NCI-H2196 (cell line): ENCODE data around the gene TTC33.
"Not testable (repeated sequence)": the region's sequence is repeated elsewhere in the genome, so short reads cannot be mapped to it uniquely, and the experiment has no call there.

Experiments used
- DNase-seq: peaks from one replicate; lab custom pipeline; 2025; ENCODE audit not compliant: unreplicated experiment; lab: John Stamatoyannopoulos, UW

Gene TTC33

GRCh38 chr5:40618926-40619325 is 136.8 kb downstream of the TTC33 start:
- DNase-seq, result no peak

DNA sequence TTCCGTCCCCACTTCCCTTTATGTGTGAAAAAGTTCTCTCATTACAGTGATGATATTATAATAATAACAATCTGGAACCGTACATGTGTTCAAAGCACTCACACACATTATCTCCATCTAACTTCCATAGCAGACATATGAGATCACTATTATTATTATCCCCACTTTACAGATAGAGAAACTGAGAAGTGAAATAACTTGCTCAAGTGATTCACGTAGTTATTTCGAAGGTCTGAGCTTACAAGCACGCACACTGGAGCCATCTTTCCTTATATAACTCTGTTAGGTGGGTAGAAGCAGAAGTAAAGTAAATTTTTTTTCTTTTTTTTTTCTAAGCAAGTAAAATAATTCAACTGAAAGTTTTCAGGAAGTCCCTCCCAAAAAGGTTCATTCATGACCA is 139.0 kb downstream of the TTC33 start:
- DNase-seq, result no peak

DNA sequence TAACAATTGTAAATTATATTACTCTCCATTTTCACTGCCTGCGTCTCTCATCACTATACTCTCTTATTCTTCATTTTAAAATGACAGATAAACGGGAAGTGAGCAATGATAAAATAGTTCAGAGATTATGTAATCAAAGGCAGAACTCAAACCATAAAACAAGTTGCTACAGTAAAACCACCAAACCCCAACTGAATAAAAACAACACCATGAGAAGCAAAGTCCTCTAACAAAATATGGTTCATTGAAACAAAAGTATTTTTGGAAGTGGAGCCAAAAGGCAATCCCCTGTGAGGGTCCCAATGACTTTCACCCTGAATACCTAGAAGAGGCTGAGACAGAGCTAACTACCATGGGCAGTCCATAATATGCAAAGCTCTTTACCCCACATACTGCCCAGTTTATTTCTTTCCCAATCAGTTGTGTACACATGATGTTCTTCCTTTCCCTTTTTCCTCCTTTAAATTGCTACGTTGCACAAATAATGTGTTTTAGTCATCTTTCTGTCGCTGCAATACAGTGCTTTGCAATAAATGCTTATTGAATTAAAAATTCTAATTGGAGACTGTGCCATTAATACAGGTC is 140.1 kb downstream of the TTC33 start:
- DNase-seq, result no peak

DNA sequence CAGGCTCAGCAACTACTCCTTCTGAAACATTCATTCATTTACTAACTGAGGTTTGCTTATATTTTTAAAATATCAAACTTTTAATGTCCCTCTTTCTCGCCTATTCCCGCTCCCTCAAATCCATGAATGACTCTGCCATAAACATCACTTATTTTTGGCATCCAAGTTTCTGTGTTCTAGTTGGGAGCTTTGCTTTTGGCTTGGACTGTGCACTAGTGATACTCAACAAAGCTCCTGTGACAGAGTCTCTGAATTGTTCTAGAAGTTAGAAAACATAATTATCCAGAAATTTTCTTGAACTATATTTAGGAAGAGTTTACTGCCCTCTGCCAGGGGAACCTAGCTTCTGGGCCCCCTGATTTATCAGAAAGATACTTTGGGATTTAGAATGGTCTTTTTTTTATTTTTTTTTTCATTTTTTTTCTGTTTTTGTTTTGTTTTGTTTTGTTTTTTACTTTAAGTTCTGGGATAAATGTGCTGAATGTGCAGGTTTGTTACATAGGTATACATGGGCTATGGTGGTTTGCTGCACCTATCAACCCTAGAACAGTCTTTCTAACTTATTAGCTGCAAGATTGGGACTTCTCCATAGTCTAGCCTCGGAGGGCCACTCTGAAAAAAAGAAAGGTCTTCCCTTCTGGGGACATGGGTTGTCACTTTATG is 140.7 kb downstream of the TTC33 start:
- no peak for DNase-seq

- DNase-seq, result no peak
Observed at GRCh38 chr5:40614466-40614865, 141.3 kb downstream of the TTC33 start.

GRCh38 chr5:40607202-40607601 is 148.6 kb downstream of the TTC33 start:
- no peak for DNase-seq

DNA sequence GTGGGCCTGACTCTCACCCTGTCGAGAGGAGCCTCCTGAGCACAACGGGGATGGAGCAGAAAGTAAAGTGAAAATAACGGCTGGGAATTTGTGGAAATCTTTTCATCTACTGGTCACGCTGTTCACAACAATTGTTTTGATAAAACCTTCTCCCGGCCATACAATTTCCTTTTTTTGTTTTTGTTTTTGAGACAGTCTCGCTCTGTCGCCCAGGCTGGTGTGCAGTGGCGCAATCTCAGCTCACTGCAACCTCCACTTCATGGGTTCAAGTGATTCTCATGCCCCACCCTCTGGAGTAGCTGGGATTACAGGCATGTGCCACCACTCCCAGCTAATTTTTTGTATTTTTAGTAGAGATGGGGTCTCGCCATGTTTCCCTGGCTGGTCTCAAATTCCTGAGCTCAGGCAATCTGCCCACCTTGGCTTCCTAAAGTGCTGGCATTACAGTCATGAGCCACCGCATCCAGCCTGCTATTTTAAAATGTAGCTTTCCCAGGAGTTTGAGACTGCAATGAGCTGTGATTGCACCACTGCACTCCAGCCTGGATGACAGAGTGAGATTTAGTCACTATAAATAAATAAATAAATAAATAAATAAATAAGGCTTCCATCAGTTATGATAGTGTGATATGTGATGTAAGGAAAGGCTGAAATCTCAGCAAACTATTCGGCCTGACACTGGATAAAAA is 149.5 kb downstream of the TTC33 start:
- DNase-seq, result no peak

- no peak for DNase-seq
Observed at GRCh38 chr5:40605295-40605958, 150.3 kb downstream of the TTC33 start.

DNA sequence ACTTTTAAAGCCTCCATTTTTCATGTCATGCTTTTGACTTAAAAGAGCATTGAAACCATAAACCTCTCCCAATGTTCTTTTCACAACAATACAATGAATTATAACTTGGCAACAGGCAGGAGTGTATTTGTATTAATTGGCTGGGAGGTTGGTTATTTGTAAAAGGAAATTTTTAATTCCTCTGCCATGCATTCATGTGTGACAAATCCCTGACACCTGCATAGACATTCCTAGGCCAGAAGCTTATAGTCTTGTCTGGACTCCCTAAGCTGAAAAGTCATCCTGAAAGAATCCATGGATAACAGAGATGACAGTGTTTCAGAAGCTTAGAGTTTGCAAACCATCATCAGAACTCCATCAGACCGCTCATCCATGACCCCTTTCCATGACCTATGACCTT is 152.4 kb downstream of the TTC33 start:
- DNase-seq, result no peak

GRCh38 chr5:40601198-40601868 is 154.4 kb downstream of the TTC33 start:
- no peak for DNase-seq

- no peak for DNase-seq
Observed at GRCh38 chr5:40600383-40600782, 155.4 kb downstream of the TTC33 start.

GRCh38 chr5:40599676-40600075 is 156.1 kb downstream of the TTC33 start:
- no peak for DNase-seq

DNA sequence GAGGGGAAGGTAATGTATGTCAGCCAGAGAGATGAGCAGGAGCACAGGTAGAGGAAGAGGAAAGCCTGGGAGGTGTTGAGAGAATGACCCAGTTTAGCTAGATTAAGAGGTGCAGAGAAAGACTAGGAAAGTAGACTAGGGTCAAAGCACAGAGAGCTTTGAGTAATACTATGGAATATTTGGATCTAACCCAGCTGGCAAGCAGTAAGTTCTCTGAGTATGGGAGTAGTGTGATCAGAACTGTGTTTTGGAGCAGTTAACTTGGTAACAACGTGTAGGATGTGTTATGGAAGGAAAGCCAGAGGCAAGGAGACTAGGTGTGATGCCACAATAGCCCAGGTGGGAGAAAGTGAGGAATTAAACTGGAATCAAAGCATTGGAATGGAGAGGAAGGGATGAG is 160.9 kb downstream of the TTC33 start:
- no peak for DNase-seq

DNA sequence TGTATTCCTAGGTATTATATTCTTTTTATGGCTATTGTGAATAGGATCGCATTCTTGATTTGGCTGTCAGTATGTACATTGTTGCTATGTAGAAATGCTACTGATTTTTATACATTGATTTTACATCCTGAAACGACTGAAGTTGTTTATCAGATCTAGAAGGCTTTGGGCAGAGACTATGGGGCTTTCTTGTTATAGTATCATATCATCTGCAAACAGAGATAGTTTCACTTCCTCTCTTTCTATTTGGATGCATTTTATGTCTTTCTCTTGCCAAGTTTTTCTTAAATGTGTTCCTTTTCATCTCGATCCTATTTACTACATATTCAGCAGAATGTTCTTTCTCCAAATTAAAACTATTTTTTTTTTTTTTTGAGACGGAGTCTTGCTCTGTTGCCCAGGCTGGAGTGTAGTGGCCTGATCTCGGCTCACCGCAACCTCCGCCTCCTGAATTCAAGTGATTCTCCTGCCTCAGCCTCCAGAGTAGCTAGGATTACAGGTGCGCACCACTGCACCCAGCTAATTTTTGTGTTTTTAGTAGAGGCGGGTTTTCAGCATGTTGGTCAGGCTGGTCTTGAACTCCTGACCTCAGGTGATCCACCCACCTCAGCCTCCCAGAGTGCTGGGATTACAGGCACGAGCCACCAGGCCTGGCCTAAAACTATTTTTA is 163.9 kb downstream of the TTC33 start:
- not testable (repeated sequence) for DNase-seq

GRCh38 chr5:40587376-40587775 is 168.4 kb downstream of the TTC33 start:
- no peak for DNase-seq

GRCh38 chr5:40585537-40586267 is 170.1 kb downstream of the TTC33 start:
- no peak for DNase-seq

DNA sequence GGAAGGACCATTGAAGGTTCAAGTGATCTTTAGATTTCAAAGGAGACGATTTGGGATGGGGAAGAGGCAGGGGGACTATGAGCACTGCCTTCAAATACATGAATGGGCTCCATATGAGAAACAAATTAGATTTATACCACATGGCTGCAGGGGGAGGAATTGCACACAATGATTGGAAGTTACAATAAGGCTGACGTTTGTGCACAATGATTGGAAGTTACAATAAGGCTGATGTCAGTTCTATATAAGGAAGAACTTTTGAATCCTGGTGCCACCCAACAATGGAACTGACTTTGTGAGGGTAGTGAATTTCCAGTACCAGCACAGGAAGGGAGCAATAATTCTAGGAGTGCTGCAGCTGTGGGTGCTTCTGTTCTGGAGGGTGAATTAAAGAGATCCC is 171.7 kb downstream of the TTC33 start:
- no peak for DNase-seq

DNA sequence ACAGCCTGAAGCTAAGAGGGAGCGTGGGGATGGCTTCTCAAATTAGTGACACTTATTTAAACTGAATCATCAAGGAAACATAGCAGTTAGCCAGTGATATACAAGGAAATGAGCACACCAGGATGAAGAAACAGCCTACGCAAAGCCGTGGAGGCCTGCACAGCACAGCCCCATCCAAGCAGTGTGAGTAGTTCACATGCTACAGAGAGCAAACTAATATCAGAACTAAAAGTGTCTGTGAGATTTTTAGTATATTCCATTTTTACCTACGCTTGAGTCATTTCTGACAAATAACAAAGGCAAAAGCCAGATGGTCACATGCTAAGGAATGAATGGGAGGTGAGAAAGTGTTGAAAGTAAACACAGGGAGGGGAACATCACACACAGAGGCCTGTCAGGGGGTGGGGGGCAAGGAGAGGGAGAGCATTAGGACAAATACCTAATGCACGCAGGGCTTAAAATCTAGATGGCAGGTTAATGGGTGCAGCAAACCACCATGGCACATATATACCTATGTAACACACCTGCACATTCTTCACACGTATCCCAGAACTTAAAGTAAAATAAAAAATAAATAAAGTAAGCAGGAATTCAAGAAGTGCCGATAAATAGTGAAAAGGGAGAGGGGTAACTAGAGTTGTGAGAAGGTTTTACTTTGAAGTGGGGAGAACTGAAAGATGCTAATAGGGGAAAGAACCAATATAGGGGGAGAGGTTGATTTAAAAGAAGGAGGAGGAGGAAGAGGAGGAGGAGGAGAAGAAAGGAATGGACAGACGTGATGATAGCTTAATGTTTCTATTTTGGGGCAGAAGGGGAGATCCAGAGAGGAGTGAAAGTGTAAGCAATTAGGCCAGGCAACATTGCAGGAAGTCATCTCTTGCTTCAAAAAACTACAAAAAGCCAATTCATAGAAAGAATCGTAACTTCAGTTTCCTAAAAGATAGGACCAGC is 177.0 kb downstream of the TTC33 start:
- DNase-seq, result no peak

- DNase-seq, result no peak
Observed at GRCh38 chr5:40577718-40578117, 178.0 kb downstream of the TTC33 start.
